ENCODE measurements around the gene NDRG2.

- no peak for TF ChIP-seq CTCF (IDR thresholded peaks at IDR 0.05)
- TF ChIP-seq POLR2A (IDR thresholded peaks at IDR 0.05), result no peak
- no peak for TF ChIP-seq POLR2AphosphoS5 (IDR thresholded peaks at IDR 0.05)
- no peak for TF ChIP-seq EP300 (IDR thresholded peaks at IDR 0.05)
Observed at GRCh38 chr14:21049271-21049673, 24.4 kb upstream of the NDRG2 start.
